HCT116 (cell line): ENCODE data around the gene CCDC154. TPM values are rescaled to one million over a fixed set of nuclear protein-coding genes. Genes with fewer than 3 reads are reported as not detected.

Experiments used
- ATAC-seq: fragments of 200-7000 bp; cut with Tn5 transposase; 2 replicates; pipeline ENCODE4 v1.9.1; 2020; ENCODE audit warnings: mild to moderate bottlenecking, moderate library complexity
- BruUV-seq: library from RNA; stranded (reverse); fragments of 400-500 nt; replicated peaks from 2 replicates; lab custom pipeline; 2021; lab: Mats Ljungman, UMichigan
- CTCF ChIA-PET: fragments of 300-600 bp; sonication (Branson Sonifier 250); formaldehyde crosslinking; loops from one replicate; lab custom pipeline; 2021; ENCODE audit warnings: antibody characterized with exemption; lab: Charles Lee
- POLR2A ChIA-PET: fragments of 300-600, 350-600 bp; sonication (Branson Sonifier 250); formaldehyde crosslinking; loops from one replicate; lab custom pipeline; 2021; ENCODE audit warnings: antibody characterized with exemption; lab: Charles Lee
- RAD21 ChIA-PET, 2 experiments: fragments of 300-600 bp; sonication (Branson Sonifier 250); formaldehyde crosslinking; loops; one replicate each; lab custom pipeline; 2023; ENCODE audit warnings: low total read pairs in 2 of 2; ENCODE audit not compliant: uncharacterized antibody in 2 of 2, unreplicated experiment in 2 of 2, low non-redundant PET in 1 of 2; lab: Charles Lee
- DNase-seq: peaks from one replicate; pipeline ENCODE4 v3.0.0-alpha.2; 2010; ENCODE audit warnings: low read depth, low spot score
- H2AFZ ChIP-seq: fragments of 200-600 bp; shearing (Covaris generic), sonication (generic); 2 replicates; pipeline ENCODE4 v1.6.1; 2017; ENCODE audit warnings: low read depth, mixed run types, mixed read lengths, antibody characterized with exemption, low read length; ENCODE audit not compliant: poor library complexity, severe bottlenecking
- H3K27ac ChIP-seq: 2 replicates; pipeline ENCODE4 v1.5.1; 2012; ENCODE audit warnings: low read depth, low read length
- H3K27me3 ChIP-seq: fragments of 200-600 bp; sonication (generic); 2 replicates; pipeline ENCODE4 v1.6.1; 2016; ENCODE audit warnings: mixed run types, low read length, mixed read lengths; ENCODE audit not compliant: insufficient read depth
- H3K36me3 ChIP-seq, 2 experiments: fragments of 200-500 bp in 1 of 2; fragments of 200-600 bp in 1 of 2; sonication (Bioruptor generic) in 1 of 2; sonication (generic) in 1 of 2; 2 replicates each; pipeline versions ENCODE4 v1.5.1 to v1.6.1; 2014 to 2016; ENCODE audit warnings: low read length in 2 of 2, inconsistent platforms in 1 of 2, mixed read lengths in 1 of 2, mixed run types in 1 of 2; ENCODE audit not compliant: insufficient read depth in 2 of 2, control insufficient read depth in 1 of 2
- H3K4me1 ChIP-seq, 2 experiments: fragments of 200-600 bp in 1 of 2; sonication (generic) in 1 of 2; 2 replicates each; pipeline versions ENCODE4 v1.5.1 to v1.6.1; 2012 to 2017; ENCODE audit warnings: low read length in 2 of 2, inconsistent platforms in 1 of 2, mild to moderate bottlenecking in 1 of 2, mixed read lengths in 1 of 2, mixed run types in 1 of 2, moderate library complexity in 1 of 2; ENCODE audit not compliant: insufficient read depth in 2 of 2, control insufficient read depth in 1 of 2
- H3K4me2 ChIP-seq: fragments of 200-600 bp; sonication (generic); 2 replicates; pipeline ENCODE4 v1.6.1; 2017; ENCODE audit warnings: mixed run types, low read length, mixed read lengths
- H3K4me3 ChIP-seq, 2 experiments: fragments of 200-600 bp in 1 of 2; sonication (generic) in 1 of 2; replicated peaks in 1 of 2; 2 replicates each; pipeline ENCODE4 v1.5.1; 2011 to 2016; ENCODE audit warnings: low read length in 2 of 2, control low read depth in 1 of 2, low read depth in 1 of 2, mild to moderate bottlenecking in 1 of 2, mixed read lengths in 1 of 2, mixed run types in 1 of 2
- H3K79me2 ChIP-seq: fragments of 200-600 bp; sonication (generic); 2 replicates; pipeline ENCODE4 v1.6.1; 2017; ENCODE audit warnings: mild to moderate bottlenecking, mixed run types, low read length, moderate library complexity, mixed read lengths; ENCODE audit not compliant: insufficient read depth
- H3K9ac ChIP-seq: fragments of 200-600 bp; sonication (generic); 2 replicates; pipeline ENCODE4 v1.6.1; 2016; ENCODE audit warnings: low read length, mixed read lengths
- H3K9me2 ChIP-seq: fragments of 200-600 bp; sonication (generic), shearing (Covaris generic); 2 replicates; pipeline ENCODE4 v1.6.1; 2017; ENCODE audit warnings: mixed run types, mild to moderate bottlenecking, moderate library complexity; ENCODE audit not compliant: insufficient read depth
- H3K9me3 ChIP-seq, 2 experiments: fragments of 200-500 bp in 1 of 2; fragments of 200-600 bp in 1 of 2; sonication (Bioruptor generic) in 1 of 2; sonication (generic) in 1 of 2; 2 replicates each; pipeline ENCODE4 v1.6.1; 2014 to 2017; ENCODE audit warnings: low read length in 2 of 2, mixed read lengths in 2 of 2, inconsistent platforms in 1 of 2, low read depth in 1 of 2, mild to moderate bottlenecking in 1 of 2, mixed run types in 1 of 2, moderate library complexity in 1 of 2; ENCODE audit not compliant: control insufficient read depth in 1 of 2, insufficient read depth in 1 of 2
- H4K20me1 ChIP-seq: fragments of 200-600 bp; sonication (generic), shearing (Covaris generic); 2 replicates; pipeline ENCODE4 v1.6.1; 2017; ENCODE audit warnings: mixed run types, mild to moderate bottlenecking, moderate library complexity; ENCODE audit not compliant: insufficient read depth
- EGR1 ChIP-seq: IDR thresholded peaks from 2 replicates; pipeline ENCODE4 v1.6.1; 2012; ENCODE audit warnings: low read depth
- ELF1 ChIP-seq: IDR thresholded peaks from 2 replicates; pipeline ENCODE4 v1.6.1; 2012; ENCODE audit warnings: low read depth, borderline replicate concordance
- EZH2 ChIP-seq: fragments of 200-600 bp; sonication (generic); IDR thresholded peaks from 2 replicates; pipeline ENCODE4 v1.6.1; 2017; ENCODE audit warnings: antibody characterized with exemption, mixed run types
- MAX ChIP-seq: IDR thresholded peaks from 2 replicates; pipeline ENCODE4 v1.6.1; 2012
- REST ChIP-seq: IDR thresholded peaks from 2 replicates; pipeline ENCODE4 v1.6.1; 2012; ENCODE audit warnings: low read depth
- SIN3A ChIP-seq: IDR thresholded peaks from 2 replicates; pipeline ENCODE4 v1.6.1; 2012; ENCODE audit warnings: low read depth
- SP1 ChIP-seq: IDR thresholded peaks from 2 replicates; pipeline ENCODE4 v1.6.1; 2012; ENCODE audit warnings: low read depth
- SRF ChIP-seq: IDR thresholded peaks from 2 replicates; pipeline ENCODE4 v1.6.1; 2012; ENCODE audit warnings: low read depth
- ZFX ChIP-seq: fragments of 450-650 bp; IDR thresholded peaks from 2 replicates; pipeline ENCODE4 v1.6.1; 2017
- ZNF274 ChIP-seq: fragments of 200-500 bp; sonication (Bioruptor generic); IDR thresholded peaks from 2 replicates; pipeline ENCODE4 v1.6.1; 2014; ENCODE audit warnings: mild to moderate bottlenecking, low read depth, low read length, inconsistent platforms
- intact Hi-C: fragments of 100-400 bp; cut with micrococcal nuclease; formaldehyde crosslinking; loops from 2 replicates; pipeline ENCODE4 v1.10.0; 2022
- total RNA-seq: library from RNA; stranded (reverse); gene quantifications from one replicate; pipeline ENCODE4 v1.2.1, GENCODE V29; 2021; ENCODE audit not compliant: unreplicated experiment

CCDC154 gene
- total RNA-seq, 1 experiment from 2014 or later, result 1.7 TPM

GRCh38 chr16:1472974-1473373 lies 28.6 kb upstream of the CCDC154 start:
- no peak overlapping the region for H3K27ac ChIP-seq
- DNase-seq (no peak), ATAC-seq (no peak)
- H3K36me3 ChIP-seq, result no peaks in the 10 kb centered on the region
- no peaks in the 10 kb centered on the region for H3K9me2 ChIP-seq
- ChIA-PET CTCF (no interaction called here), RAD21 (no interaction called here), POLR2A (no interaction called here)
- H3K79me2 ChIP-seq, result peaks cover 43% of the 10 kb centered on the region
- no peaks in the 10 kb centered on the region for H3K9me3 ChIP-seq
- no peak overlapping the region for H2AFZ ChIP-seq
- TF ChIP-seq SP1, result no peak
- TF ChIP-seq ELF1, result no peak
- TF ChIP-seq ZFX, result no peak
- TF ChIP-seq REST, result no peak
- no peak for TF ChIP-seq SRF
- TF ChIP-seq SIN3A, result no peak
- no peak for TF ChIP-seq MAX
- no peak for TF ChIP-seq EZH2
- TF ChIP-seq ZNF274, result no peak
- TF ChIP-seq EGR1, result no peak
- H3K4me2 ChIP-seq, result no peak overlapping the region
- no peaks in the 10 kb centered on the region for H3K27me3 ChIP-seq
- no peak overlapping the region for H3K4me3 ChIP-seq
- intact Hi-C loops, result no loop called here
- BruUV-seq, result TSS peak; percentile 35
- H3K4me1 ChIP-seq, result peaks cover 17 to 36% of the 10 kb centered on the region in 2 experiments; a peak in 3 of 4 replicates
- no peaks in the 10 kb centered on the region for H4K20me1 ChIP-seq
- no peak overlapping the region for H3K9ac ChIP-seq
